ENCODE measurements around the gene DRAP1. TPM values are rescaled to one million over a fixed set of nuclear protein-coding genes. Genes with fewer than 3 reads are reported as not detected.
"Not testable (repeated sequence)": the region's sequence is repeated elsewhere in the genome, so short reads cannot be mapped to it uniquely, and the experiment has no call there.

Gene DRAP1
- total RNA-seq, 1 experiment from 2014 or later: 419 TPM

- H3K27me3 ChIP-seq: no peaks in the 10 kb centered on the region
- no peak overlapping the region for H3K4me3 ChIP-seq
- H3K9me3 ChIP-seq: no peaks in the 10 kb centered on the region
- no peaks in the 10 kb centered on the region for H3K36me3 ChIP-seq
- DNase-seq: no peak
These were observed 18.5 kb downstream of the DRAP1 start for GRCh38 chr11:65937766-65938165.

GRCh38 chr11:65941720-65942310 is 22.6 kb downstream of the DRAP1 start:
- H3K9me3 ChIP-seq: no peaks in the 10 kb centered on the region
- no peak overlapping the region for H3K4me3 ChIP-seq

GRCh38 chr11:65942531-65942930 is 23.3 kb downstream of the DRAP1 start:
- Histone ChIP-seq H3K4me3 (no peak overlapping the region), H3K9me3 (no peaks in the 10 kb centered on the region)
- DNase-seq: no peak

More at GRCh38 chr11:65941720-65942310, 22.6 kb downstream of the DRAP1 start:
- H3K36me3 ChIP-seq: no peaks in the 10 kb centered on the region
- no peaks in the 10 kb centered on the region for H3K27me3 ChIP-seq
- DNase-seq: no peak

DNA sequence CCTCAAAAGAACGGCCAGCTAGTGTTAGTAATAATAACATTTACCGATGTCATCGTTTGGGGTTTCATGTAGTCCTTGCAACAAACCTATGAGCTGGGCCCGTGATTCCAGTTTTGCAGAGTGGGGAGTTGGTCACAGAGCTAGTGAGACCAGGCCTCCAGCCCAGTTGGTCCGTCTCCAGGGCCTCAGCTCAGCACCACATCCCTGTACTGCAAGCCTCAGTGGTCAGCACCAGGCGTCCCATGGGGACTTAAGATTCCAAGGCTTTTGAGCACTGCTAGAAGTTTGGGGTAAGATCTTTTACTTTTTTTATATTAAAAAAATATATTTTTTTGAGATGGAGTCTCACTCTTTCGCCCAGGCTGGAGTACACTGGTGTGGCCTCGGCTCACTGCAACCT is 25.0 kb downstream of the DRAP1 start:
- Histone ChIP-seq H3K9me3 (no peaks in the 10 kb centered on the region), H3K4me3 (no peak overlapping the region), H3K36me3 (no peaks in the 10 kb centered on the region), H3K27me3 (no peaks in the 10 kb centered on the region)
- no peak for DNase-seq

More at GRCh38 chr11:65942531-65942930, 23.3 kb downstream of the DRAP1 start:
- no peaks in the 10 kb centered on the region for H3K27me3 ChIP-seq
- H3K36me3 ChIP-seq: no peaks in the 10 kb centered on the region

DNA sequence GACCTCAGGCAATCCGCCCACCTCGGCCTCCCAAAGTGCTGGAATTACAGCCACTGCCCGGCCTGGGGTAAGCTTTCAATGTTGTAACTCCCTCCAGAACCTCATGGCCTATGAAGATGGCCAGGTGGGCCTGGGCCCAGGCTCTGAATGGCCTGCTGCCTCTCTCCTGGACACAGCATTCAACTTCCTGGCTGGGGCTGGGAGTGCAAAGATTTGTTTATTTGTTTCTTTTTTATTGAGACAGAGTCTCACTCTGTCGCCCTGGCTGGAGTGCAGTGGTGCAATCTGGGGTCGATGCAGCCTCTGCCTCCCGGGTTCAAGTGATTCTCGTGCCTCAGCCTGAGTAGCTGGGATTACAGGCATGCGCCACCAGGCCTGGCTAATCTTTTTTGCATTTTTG is 25.5 kb downstream of the DRAP1 start:
- no peak overlapping the region for H3K4me3 ChIP-seq
- H3K36me3 ChIP-seq: no peaks in the 10 kb centered on the region
- DNase-seq: no peak
- no peaks in the 10 kb centered on the region for H3K27me3 ChIP-seq
- H3K9me3 ChIP-seq: no peaks in the 10 kb centered on the region

GRCh38 chr11:65945430-65945911 is 26.2 kb downstream of the DRAP1 start, which contains the start of gene TSGA10IP:
Gene TSGA10IP (plus strand): TSS chr11:65945480. CDS start chr11:65945676, 196 bp downstream.
- Histone ChIP-seq H3K27me3 (no peaks in the 10 kb centered on the region), H3K4me3 (no peak within 1 kb of the TSS), H3K36me3 (no peaks in the 10 kb centered on the region), H3K9me3 (no peaks in the 10 kb centered on the region)
- no peak for DNase-seq

GRCh38 chr11:65945941-65946558 is 26.8 kb downstream of the DRAP1 start:
- no peak for DNase-seq
- Histone ChIP-seq H3K9me3 (no peaks in the 10 kb centered on the region), H3K36me3 (no peaks in the 10 kb centered on the region), H3K27me3 (no peaks in the 10 kb centered on the region), H3K4me3 (no peak overlapping the region)

DNA sequence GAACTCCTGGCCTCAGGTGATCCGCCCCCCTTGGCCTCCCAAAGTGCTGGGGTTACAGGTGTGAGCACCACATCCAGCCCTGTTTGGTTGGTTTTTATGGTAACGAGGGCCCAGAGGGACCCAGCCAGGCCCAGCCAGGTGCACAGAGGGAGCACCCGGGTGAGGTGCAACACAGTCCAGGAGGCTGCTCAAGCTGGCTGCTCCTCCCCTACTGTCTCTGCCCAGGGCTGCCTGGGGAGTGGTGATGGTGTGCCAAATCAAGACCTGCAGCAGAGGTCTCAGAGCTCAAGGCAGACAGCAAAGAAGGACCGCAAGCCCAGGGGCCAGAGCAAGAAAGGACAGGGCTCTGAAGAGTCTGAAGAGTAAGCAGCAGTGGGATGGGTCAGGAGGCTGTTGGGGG is 27.4 kb downstream of the DRAP1 start:
- Histone ChIP-seq H3K36me3 (no peaks in the 10 kb centered on the region), H3K4me3 (no peak overlapping the region), H3K27me3 (no peaks in the 10 kb centered on the region), H3K9me3 (no peaks in the 10 kb centered on the region)
- no peak for DNase-seq

DNA sequence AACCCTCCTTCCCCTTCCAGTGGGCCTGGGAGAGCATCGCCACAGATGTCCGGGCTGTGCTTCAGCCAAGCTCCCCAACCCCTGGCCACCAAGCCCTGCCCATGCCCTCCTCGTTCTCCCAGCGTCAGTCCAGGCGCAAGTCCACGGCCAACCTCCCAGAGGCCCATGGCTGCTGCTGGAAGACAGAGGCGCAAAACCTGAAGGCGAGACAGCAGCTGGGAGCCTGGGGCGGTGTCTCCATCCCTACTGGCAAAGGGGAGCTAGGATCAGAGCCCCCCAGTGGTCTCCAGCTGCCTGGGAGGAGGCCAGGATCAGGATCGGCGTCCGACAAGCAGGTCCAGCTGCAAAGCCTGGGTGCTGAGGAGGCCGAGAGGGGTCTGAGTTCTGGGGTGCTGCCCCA is 27.9 kb downstream of the DRAP1 start:
- Histone ChIP-seq H3K27me3 (no peaks in the 10 kb centered on the region), H3K36me3 (no peaks in the 10 kb centered on the region), H3K4me3 (no peak overlapping the region), H3K9me3 (no peaks in the 10 kb centered on the region)
- no peak for DNase-seq

DNA sequence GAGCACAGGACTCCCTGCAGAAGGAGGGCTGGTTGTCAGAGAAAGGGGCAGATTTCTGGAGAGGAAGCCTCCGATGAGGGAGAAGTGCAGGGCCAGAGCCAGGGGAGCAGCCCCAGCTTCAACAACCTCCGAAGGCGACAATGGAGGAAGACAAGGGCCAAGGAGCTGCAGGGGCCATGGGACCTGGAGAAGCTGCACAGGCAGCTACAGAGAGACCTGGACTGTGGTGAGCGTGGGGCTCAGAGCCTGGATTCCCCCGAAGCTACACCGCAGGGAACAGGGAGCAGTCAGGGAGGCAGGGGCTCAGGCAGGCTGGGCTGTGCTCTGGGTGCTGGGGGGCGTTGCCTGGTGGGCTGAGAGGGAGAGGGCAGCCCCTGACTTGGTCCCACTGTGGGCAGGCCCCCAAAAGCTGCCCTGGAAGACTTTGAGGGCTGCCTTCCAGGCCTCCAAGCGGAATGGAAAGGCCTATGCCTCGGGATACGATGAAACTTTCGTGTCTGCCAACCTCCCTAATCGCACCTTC is 28.4 kb downstream of the DRAP1 start:
- no peak for DNase-seq
- H3K4me3 ChIP-seq: no peak overlapping the region
- H3K9me3 ChIP-seq: no peaks in the 10 kb centered on the region
- no peaks in the 10 kb centered on the region for H3K36me3 ChIP-seq
- H3K27me3 ChIP-seq: no peaks in the 10 kb centered on the region

- not testable (repeated sequence) for H3K36me3 ChIP-seq, H3K9me3 ChIP-seq, H3K27me3 ChIP-seq, H3K4me3 ChIP-seq, DNase-seq
These were observed 31.5 kb downstream of the DRAP1 start for GRCh38 chr11:65950711-65951110.

GRCh38 chr11:65951641-65952040 is 32.4 kb downstream of the DRAP1 start:
- not testable (repeated sequence) for H3K36me3 ChIP-seq, H3K9me3 ChIP-seq, H3K4me3 ChIP-seq, H3K27me3 ChIP-seq, DNase-seq

DNA sequence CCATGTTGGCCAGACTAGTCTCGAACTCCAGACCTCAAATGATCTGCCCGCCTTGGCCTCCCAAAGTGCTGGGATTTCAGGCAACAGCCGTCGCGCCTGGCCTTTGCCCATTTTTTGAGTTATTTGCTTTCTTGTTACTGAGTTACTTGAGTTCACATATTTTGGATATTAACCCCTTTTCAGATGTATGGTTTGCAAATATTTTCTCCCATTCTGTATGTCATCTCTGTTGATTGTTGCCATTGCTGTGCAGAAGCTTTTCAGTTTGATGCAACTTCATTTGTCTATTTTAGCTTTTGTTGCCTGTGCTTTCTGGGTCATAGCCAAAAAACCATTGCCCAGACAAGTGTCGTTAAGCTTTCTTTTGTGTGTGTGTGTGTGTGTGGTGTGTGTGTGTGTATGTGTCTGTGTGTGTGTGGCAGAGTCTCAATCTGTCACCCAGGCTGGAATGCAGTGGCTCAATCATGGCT is 32.9 kb downstream of the DRAP1 start:
- Histone ChIP-seq H3K36me3 (no peaks in the 10 kb centered on the region), H3K4me3 (no peak overlapping the region), H3K9me3 (no peaks in the 10 kb centered on the region), H3K27me3 (no peaks in the 10 kb centered on the region)
- DNase-seq: no peak

DNA sequence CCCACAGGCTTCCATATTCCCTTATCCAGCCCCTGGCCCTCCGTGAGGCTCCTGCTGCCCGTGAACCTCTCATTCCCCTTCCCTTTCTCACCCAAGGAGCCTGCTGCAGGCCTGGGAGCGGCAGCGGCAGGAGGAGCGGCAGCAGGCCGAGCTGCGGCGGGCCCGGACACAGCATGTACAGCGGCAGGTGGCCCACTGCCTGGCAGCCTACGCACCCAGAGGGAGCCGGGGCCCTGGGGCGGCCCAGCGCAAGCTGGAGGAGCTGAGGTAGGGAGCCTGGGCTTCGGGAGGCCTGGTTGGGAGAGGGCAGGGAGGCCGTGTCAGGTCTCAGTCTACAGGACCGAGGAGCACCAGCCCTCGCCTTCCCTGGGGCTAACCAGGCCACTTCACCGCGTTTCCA is 34.2 kb downstream of the DRAP1 start:
- DNase-seq: no peak
- Histone ChIP-seq H3K36me3 (no peaks in the 10 kb centered on the region), H3K9me3 (no peaks in the 10 kb centered on the region), H3K4me3 (no peak overlapping the region), H3K27me3 (no peaks in the 10 kb centered on the region)

GRCh38 chr11:65954771-65955170 is 35.5 kb downstream of the DRAP1 start:
- no peaks in the 10 kb centered on the region for H3K36me3 ChIP-seq
- H3K4me3 ChIP-seq: no peak overlapping the region
- H3K27me3 ChIP-seq: no peaks in the 10 kb centered on the region
- DNase-seq: no peak
- no peaks in the 10 kb centered on the region for H3K9me3 ChIP-seq

DNA sequence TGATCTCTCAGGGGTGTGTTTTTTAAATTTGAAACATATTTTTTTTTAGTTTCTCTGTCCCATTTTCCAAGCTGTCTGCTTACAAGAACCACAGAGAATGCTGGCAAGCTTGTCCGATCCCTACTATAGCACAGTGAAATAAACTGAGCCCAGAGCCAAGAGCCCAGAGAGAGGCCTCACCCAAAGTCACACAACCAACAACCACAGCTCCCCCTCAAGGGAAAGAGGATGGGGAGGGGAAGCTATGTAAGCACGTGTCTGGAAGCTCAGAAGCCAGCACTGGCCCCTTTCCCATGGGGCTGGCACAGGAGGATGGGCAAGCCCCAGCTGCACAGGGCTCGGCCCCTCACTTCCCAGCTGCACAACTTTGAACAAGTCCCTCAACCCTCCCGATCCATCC is 39.1 kb downstream of the DRAP1 start:
- H3K27me3 ChIP-seq: no peaks in the 10 kb centered on the region
- H3K9me3 ChIP-seq: no peaks in the 10 kb centered on the region
- peaks cover 5% of the 10 kb centered on the region for H3K36me3 ChIP-seq
- no peak overlapping the region for H3K4me3 ChIP-seq
- DNase-seq: no peak

DNA sequence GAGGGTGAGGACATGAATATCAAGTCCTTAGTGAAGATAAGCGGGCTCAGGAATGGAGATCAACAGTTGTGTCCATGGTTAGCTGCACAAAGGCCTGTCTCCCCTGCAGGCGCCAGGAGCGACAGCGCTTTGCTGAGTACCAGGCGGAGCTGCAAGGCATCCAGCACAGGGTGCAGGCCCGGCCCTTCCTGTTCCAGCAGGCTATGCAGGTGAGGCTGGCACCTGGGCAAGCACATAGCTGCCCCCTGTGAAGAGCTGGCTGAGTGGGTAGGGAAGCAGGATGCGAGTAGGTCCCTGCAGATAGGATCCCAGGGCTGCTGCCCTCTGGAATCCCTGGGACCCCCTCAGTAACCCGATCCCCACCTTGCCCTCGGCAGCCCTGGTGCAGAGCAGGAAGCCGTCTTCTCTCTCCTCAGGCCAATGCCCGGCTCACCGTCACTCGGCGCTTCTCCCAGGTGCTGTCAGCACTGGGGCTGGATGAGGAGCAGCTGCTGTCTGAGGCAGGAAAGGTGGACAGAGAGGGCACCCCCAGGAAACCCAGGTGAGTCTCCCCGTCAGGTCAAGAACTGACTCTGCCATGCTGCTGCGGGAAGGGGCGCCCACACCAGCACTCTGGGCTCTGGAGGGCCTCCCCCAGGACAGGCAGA is 39.7 kb downstream of the DRAP1 start:
- Histone ChIP-seq H3K27me3 (no peaks in the 10 kb centered on the region), H3K36me3 (peaks cover 11% of the 10 kb centered on the region), H3K4me3 (no peak overlapping the region), H3K9me3 (no peaks in the 10 kb centered on the region)
- DNase-seq: no peak

All from MG63 (cell line).